KMS-11 (cell line): ENCODE results near the gene VKORC1L1.

ENCODE experiments used
- H2AFZ ChIP-seq: fragments of 200-600 bp; sonication (generic); 2 replicates; pipeline ENCODE4 v1.6.1; 2016; ENCODE audit warnings: antibody characterized with exemption, mixed run types, low read depth
- H3K27ac ChIP-seq: fragments of 200-600 bp; sonication (generic); 2 replicates; pipeline ENCODE4 v1.6.1; 2016; ENCODE audit warnings: mild to moderate bottlenecking, mixed run types
- H3K27me3 ChIP-seq: fragments of 200-600 bp; sonication (generic); 2 replicates; pipeline ENCODE4 v1.6.1; 2017; ENCODE audit warnings: mild to moderate bottlenecking, low read depth, mixed run types, moderate library complexity; ENCODE audit not compliant: insufficient read depth
- H3K36me3 ChIP-seq: fragments of 200-600 bp; sonication (generic); 2 replicates; pipeline ENCODE4 v1.6.1; 2017; ENCODE audit warnings: mild to moderate bottlenecking, mixed run types; ENCODE audit not compliant: insufficient read depth
- H3K4me1 ChIP-seq: fragments of 200-600 bp; sonication (generic); 2 replicates; pipeline ENCODE4 v1.6.1; 2016; ENCODE audit warnings: mild to moderate bottlenecking, low read depth, mixed run types; ENCODE audit not compliant: poor library complexity, severe bottlenecking
- H3K4me2 ChIP-seq: fragments of 200-600 bp; sonication (generic); 2 replicates; pipeline ENCODE4 v1.7.0; 2016; ENCODE audit warnings: mild to moderate bottlenecking, mixed run types
- H3K4me3 ChIP-seq: fragments of 200-600 bp; sonication (generic); IDR thresholded peaks from 2 replicates; pipeline ENCODE4 v1.6.1; 2017; ENCODE audit warnings: low read depth, low read length, mixed read lengths; ENCODE audit not compliant: insufficient read depth
- H3K79me2 ChIP-seq: fragments of 200-600 bp; sonication (generic); 2 replicates; pipeline ENCODE4 v1.6.1; 2016; ENCODE audit warnings: low read depth, mixed run types; ENCODE audit not compliant: insufficient read depth
- H3K9ac ChIP-seq: fragments of 200-600 bp; sonication (generic); 2 replicates; pipeline ENCODE4 v1.6.1; 2016; ENCODE audit warnings: mild to moderate bottlenecking, mixed run types
- H4K20me1 ChIP-seq: fragments of 200-600 bp; sonication (generic); 2 replicates; pipeline ENCODE4 v1.6.1; 2016; ENCODE audit warnings: mild to moderate bottlenecking, mixed run types; ENCODE audit not compliant: insufficient read depth
- TF ChIP-seq, protein P1 (sequence below): fragments of 200-600 bp; sonication (generic); conservative IDR thresholded peaks from 2 replicates; pipeline ENCODE4 v1.6.1; 2017; ENCODE audit warnings: low read depth, mild to moderate bottlenecking, antibody characterized with exemption, low read length, moderate library complexity, mixed read lengths

VKORC1L1 gene

DNA sequence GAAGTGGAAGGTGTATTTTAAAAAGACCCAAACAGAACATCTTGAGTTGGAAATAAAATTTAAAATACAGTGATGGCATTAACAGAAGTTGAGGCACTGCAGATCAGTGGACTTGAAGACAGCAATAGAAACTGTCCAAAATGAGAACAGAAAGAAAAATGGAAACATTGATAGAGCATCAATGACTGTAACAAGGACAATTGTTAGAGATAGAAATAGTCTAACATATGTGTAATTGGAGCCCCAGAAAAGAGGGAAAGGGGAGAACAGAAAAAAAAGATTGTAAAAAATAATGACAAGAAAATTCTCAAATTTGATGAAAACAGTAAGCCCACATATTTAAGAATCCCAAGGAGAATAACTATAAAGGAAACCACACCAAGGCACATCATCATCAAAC, 29.4 kb downstream of the VKORC1L1 start:
- no peaks in the 10 kb centered on the region for H4K20me1 ChIP-seq

DNA sequence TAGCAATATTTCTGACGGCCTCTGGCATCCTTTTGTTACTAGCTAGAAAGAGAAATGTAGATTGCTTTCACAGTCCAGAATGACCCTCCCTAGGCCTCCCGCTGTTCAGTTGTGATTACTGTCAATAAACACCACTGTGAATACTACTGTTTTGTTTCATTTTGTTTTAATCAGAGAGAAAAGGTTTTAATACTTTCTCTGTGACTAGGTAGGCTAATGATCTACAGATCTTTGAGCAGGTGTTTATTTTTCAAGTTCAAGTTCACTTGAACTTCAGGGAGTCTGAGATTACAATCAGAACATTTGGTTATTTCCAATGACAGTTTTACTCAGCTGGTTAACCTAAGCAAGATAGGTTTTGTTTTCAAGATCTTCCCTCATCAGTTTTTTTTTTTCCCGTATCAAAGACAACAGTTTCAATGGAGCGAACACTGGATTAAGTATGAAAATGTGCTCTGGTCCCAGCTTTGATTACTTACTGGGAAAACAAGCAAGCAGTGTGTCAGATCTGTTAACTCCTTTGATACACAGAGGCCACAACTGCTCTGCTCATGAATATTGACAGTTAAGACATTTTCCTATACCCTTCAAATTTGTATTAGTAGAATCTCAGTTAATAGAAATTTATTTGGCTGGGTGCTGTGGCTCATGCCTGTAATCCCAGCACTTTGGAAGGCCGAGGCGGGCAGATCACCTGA, 34.8 kb downstream of the VKORC1L1 start:
- Histone ChIP-seq H3K79me2 (no peaks in the 10 kb centered on the region; the same call in 1 of the 2 replicates), H3K36me3 (no peaks in the 10 kb centered on the region; the same call in 1 of the 2 replicates), H4K20me1 (no peaks in the 10 kb centered on the region), H3K27me3 (no peaks in the 10 kb centered on the region), H3K4me3 (no peak overlapping the region), H3K4me2 (no peak overlapping the region), H2AFZ (no peak overlapping the region), H3K9ac (no peak overlapping the region), H3K4me1 (no peaks in the 10 kb centered on the region), H3K27ac (no peak overlapping the region)
- TF ChIP-seq, protein P1, sequence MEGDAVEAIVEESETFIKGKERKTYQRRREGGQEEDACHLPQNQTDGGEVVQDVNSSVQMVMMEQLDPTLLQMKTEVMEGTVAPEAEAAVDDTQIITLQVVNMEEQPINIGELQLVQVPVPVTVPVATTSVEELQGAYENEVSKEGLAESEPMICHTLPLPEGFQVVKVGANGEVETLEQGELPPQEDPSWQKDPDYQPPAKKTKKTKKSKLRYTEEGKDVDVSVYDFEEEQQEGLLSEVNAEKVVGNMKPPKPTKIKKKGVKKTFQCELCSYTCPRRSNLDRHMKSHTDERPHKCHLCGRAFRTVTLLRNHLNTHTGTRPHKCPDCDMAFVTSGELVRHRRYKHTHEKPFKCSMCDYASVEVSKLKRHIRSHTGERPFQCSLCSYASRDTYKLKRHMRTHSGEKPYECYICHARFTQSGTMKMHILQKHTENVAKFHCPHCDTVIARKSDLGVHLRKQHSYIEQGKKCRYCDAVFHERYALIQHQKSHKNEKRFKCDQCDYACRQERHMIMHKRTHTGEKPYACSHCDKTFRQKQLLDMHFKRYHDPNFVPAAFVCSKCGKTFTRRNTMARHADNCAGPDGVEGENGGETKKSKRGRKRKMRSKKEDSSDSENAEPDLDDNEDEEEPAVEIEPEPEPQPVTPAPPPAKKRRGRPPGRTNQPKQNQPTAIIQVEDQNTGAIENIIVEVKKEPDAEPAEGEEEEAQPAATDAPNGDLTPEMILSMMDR = no peak

More for the DNA sequence above, 29.4 kb downstream of the VKORC1L1 start:
- Histone ChIP-seq H3K9ac (no peak overlapping the region), H3K4me3 (no peak overlapping the region), H2AFZ (no peak overlapping the region), H3K27me3 (no peaks in the 10 kb centered on the region), H3K36me3 (no peaks in the 10 kb centered on the region; the same call in 1 of the 2 replicates), H3K79me2 (no peaks in the 10 kb centered on the region; the same call in 1 of the 2 replicates), H3K27ac (no peak overlapping the region), H3K4me2 (no peak overlapping the region), H3K4me1 (no peaks in the 10 kb centered on the region)
- TF ChIP-seq, protein P1 = no peak

GRCh38 chr7:65910237-65910636, 37.4 kb downstream of the VKORC1L1 start:
- Histone ChIP-seq H3K4me3 (no peak overlapping the region), H3K9ac (no peak overlapping the region), H3K79me2 (no peaks in the 10 kb centered on the region; the same call in 1 of the 2 replicates), H3K4me2 (no peak overlapping the region), H3K4me1 (no peaks in the 10 kb centered on the region), H3K27me3 (no peaks in the 10 kb centered on the region), H3K36me3 (no peaks in the 10 kb centered on the region; the same call in 1 of the 2 replicates), H3K27ac (no peak overlapping the region), H4K20me1 (no peaks in the 10 kb centered on the region), H2AFZ (no peak overlapping the region)
- TF ChIP-seq, protein P1 = no peak

GRCh38 chr7:65912237-65912636, 39.4 kb downstream of the VKORC1L1 start:
- Histone ChIP-seq H3K4me1 (no peaks in the 10 kb centered on the region), H3K79me2 (no peaks in the 10 kb centered on the region; the same call in 1 of the 2 replicates), H3K9ac (no peak overlapping the region), H4K20me1 (peaks cover 3% of the 10 kb centered on the region; the same call in 1 of the 2 replicates), H2AFZ (no peak overlapping the region), H3K27me3 (no peaks in the 10 kb centered on the region), H3K4me3 (no peak overlapping the region), H3K4me2 (no peak overlapping the region), H3K36me3 (no peaks in the 10 kb centered on the region), H3K27ac (no peak overlapping the region)
- TF ChIP-seq, protein P1 = no peak
